NCI-H1694 (cell line): ENCODE data around the gene CCDC106.

Experiments
- DNase-seq: peaks from one replicate; lab custom pipeline; 2025; lab: John Stamatoyannopoulos, UW

Gene CCDC106

DNA sequence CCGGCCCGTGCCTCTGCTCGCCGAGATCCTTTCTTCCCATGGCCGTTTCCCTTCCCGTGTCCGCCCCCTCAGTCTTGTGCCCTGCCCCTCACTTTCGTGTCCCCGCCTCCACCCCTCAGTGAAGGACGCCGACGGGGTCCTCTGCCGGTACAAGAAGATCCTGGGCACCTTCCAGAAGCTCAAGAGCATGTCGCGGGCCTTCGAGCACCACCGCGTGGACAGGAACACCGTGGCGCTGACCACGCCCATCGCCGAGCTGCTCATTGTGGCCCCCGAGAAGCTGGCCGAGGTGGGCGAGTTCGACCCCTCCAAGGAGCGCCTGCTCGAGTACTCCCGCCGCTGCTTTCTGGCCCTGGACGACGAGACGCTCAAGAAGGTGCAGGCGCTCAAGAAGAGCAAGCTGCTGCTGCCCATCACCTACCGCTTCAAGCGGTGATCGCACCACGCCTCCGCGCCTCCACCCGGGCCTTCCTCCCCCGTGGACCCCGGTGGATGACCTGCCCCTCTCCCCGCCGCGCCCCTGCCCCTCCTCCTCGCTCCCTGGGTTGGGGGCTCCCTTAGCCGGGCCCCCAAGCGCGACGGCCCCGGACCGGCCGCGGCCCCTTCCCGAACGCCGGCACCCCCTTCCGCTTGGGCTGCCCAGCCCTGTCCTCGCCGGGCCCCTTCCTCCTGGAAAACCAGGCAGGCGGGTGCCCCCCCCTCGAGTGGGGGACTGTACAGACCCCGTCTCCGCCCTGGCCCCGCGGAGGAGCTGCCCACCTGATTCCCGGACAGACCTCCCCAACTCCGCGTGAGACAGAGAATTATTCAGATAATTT lies 4.5 kb downstream of the CCDC106 start:
- no peak for DNase-seq

DNA sequence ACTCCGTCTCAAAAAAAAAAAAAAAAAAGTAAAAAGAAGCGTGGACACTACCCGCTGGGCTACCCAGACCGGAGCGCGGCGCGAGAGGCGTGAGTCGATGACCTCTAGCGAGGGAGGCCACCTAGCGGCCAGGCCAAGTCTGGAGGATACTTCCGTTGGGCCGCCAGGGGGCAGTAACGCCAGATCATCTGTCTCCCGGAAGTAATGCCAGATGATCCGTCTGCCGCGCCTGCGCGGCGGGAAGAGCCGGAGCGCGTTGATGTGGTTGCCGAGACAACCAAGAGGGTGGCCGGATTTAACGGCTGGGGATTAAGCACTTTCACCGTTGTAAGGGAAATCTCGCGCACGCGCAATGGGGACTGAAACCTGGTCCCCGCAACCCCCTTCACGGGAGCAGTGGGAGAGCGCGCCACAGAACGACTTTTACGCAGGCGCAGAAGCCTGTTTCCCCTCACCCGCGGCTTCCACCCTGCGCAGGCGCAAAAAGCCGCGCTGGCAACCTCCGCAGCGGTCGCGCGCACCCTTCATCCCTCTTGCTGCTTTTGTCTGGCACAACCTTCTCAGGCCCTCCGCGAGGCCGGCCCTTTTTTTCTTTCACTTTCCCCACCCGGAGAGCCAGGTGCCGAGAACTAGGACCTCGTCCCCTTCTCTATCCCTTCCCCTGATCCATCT lies 5.8 kb downstream of the CCDC106 start:
- peak; percentile 98 for DNase-seq

DNA sequence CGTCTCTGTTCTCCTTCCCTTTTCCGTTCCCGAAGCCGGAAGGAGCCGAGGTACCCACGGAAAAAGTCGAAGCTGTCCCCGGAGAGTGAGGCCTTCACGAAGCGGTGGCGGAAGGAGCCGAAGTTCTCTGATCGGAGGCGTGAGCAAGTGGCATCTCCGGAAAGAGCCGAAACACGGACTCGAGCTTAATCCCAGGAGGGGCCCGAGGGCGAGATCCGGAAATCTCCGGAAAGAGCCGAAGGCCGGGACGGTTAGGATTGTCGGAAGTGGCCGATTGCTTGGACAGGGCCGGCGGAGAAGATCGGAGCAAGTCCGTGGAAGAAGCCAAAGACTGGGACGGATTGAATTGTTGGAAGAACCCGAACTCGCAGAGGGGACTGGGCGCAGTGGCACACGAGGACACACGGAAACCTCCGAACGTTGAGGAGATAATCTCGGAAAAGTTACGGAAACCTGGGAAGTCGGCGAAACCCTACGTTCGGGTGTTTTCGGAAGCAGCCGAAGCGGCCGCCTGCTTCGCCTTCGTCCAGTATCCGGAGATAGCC lies 6.4 kb downstream of the CCDC106 start:
- peak; percentile 98 for DNase-seq

- peak; percentile 69 for DNase-seq
Observed at GRCh38 chr19:55654868-55655647, 7.0 kb downstream of the CCDC106 start, which contains the start of gene U2AF2. Gene U2AF2 (plus strand): TSS chr19:55655035. CDS start chr19:55655105, 70 bp downstream.

GRCh38 chr19:55655648-55656040 lies 7.6 kb downstream of the CCDC106 start:
- no peak for DNase-seq

GRCh38 chr19:55656552-55656951 lies 8.5 kb downstream of the CCDC106 start:
- no peak for DNase-seq

DNA sequence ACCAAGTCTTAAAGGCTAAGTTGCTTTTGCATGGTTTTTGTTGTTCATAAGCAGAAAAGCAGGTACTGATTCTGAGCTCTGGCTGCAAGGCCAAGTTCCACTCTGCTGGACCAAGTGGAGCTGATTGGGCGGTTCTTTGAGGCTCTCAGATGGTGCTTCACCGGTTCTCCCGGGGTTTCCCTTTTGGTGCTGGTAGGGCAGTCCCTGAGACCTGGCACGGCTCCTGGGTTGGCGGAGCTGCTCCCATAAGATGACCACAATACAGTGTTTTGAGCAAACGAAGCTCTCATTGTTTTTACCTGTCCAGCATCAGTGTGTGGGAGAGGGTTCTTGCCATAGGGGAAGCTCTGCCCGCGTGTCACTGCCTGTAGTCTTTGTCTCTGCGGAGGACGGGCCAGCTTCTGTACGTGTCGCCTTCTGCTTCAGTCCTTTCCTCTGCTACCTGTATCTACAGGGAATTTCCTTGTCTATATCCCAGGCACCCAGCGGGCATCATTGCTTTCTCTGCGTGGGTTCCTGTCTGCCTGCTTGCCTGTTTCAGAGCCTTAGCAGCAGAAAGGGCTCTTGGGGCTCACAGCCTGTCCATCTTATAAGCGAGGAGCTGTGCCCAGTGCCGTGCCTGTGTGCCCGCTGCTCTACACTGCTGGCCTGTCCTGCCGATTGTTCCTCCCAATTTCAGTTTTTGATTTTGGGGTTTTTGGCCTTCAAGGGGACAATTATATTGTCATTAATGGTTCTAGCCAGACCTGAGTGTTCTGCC lies 9.2 kb downstream of the CCDC106 start:
- no peak for DNase-seq

- DNase-seq: no peak
Observed at GRCh38 chr19:55658846-55659459, 10.9 kb downstream of the CCDC106 start.

DNA sequence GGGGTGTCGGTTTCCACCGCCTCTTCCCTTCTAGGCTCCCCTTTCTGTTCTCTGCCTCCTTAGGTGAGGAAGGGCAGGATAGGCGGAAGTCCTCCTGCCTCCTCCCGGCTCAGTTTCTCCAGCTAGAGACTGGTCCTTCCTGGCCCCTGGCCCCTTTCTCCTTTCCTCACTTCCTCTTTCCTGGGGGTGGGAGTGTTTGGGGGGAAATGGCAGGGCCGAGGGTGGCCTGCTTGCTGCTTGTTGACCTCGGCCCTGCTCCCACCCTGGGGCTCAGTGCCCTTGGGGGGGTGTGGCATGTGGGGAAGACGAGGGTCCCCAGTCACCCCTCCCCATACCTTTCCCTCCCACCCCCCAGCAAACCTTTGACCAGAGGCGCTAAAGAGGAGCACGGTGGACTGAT lies 11.8 kb downstream of the CCDC106 start:
- no peak for DNase-seq

DNA sequence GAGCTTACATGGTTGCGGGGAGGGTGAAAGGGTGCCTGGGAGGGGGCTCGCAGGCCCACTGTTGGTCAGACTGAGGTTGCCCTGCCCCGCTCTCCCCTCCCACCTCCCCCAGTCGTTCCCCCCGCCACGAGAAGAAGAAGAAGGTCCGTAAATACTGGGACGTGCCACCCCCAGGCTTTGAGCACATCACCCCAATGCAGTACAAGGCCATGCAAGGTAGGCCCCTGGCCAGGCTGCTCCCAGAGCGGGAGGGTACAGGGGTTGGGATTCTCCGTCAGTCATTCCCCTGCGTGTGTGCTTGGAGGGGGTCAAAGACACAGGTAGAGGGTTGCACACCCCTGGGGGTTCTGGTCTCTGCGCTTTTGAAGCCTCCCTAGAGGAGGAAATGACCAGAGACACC lies 12.4 kb downstream of the CCDC106 start:
- no peak for DNase-seq

- DNase-seq: no peak
Observed at GRCh38 chr19:55660991-55661390, 13.0 kb downstream of the CCDC106 start.

DNA sequence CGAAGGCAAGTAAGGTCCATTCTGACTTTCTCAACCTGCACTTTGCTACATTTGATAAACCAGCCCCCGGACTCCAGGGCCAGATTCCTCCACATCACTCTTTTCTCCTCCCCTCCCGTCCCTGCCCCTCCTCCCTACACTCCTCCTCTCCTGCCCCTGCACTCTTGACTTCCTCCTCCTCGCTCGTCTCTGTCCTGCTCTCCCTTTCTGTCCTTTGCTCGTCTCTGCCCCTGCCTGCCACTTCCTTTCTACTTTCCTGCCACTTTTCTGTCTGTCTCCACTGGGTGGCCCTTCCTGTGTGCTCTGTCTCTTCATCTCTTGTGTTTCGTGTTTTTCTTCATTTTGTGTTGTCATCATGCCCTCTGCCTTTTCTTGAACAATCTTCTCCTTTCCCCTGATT lies 13.8 kb downstream of the CCDC106 start:
- DNase-seq: no peak

DNA sequence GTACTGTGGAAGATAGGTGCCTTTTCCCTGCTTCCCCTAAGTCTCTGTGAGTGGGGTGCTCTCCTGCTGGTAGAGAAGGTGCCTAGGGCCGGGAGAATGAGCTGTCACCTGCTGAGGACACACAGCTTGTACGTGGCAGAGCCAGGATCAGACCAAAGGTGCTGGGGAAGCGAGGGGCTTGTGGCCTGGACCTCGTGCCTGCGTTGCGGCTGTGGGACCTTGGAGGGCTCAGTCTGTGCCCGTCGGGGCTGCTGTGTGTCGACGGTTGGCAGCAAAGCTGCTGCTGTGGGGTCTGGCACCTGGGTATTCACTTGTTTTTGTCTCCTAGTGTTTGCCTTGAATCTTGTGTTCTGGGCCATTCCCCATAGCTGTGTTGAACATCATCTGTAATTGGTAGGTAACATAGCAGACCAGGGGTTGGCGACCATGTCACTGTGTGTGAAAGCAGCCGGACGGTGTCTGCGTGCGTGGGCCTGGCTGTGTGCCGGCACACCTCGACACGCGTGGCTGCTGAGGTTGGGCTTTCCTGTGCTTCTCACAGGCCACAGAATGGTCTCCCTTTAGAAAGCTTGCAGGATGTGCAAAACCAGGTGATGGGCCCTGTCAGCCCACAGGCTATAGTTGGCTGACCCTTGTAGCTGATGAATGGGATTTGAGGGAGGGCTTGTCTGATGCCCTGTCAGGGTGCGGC lies 16.0 kb downstream of the CCDC106 start:
- no peak for DNase-seq

- no peak for DNase-seq
Observed at GRCh38 chr19:55666343-55667005, 18.5 kb downstream of the CCDC106 start.

DNA sequence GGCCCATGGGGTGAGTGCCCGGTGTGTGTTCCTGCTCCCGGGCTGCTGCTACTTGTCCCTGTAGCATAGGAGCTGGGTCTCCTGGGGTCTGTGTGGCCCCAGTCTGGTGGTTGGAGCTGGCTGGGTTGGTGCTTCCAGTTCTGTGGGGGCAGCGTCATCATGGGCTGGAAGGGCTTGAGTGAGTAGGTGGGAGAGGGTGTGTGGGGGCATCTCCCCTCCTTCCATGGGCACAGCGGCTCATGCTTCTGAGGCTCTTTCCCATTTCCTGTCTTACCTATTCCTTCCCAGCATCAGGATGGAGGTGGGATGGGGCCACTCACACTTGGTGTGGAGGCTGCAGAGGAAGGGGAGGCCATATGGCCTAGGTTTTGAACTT lies 19.0 kb downstream of the CCDC106 start:
- no peak for DNase-seq

GRCh38 chr19:55667511-55667910 lies 19.5 kb downstream of the CCDC106 start:
- DNase-seq: no peak

- DNase-seq: no peak
Observed at GRCh38 chr19:55667958-55668357, 19.9 kb downstream of the CCDC106 start.

DNA sequence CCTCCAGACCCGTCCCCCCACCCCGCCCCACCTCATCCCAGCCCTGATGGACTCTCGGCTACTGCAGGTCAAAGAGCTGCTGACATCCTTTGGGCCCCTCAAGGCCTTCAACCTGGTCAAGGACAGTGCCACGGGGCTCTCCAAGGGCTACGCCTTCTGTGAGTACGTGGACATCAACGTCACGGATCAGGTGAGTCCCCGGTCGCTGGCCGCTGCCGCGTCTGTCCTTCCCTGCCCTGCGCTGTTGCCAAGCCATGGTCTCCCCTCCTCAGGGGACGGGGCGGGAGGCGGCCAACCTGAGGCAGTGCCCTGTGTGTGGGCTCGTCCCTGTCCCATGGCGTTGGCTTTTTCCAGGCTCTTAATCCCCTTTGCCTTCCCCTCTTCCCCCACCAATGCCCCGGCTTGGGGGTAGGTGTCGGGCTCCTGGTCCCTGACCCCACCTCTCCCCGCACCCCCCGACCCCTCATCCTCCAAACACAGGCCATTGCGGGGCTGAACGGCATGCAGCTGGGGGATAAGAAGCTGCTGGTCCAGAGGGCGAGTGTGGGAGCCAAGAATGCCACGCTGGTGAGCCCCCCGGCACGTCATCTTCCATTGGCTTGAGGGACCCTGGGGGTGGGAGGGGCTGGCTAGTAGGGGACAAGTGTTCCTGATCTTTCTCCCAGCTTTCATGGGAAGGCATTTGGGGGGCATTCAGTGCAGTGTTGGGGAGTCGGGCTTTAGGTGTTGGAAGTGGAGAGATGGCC lies 20.8 kb downstream of the CCDC106 start:
- no peak for DNase-seq
